SK-N-SH treated with all-trans-retinoic acid at 6 μM for 48 hours (cell line): ENCODE results near the gene ETV4.

Experiments
- ATAC-seq: fragments of 200-7000 bp; cut with Tn5 transposase; 3 replicates; pipeline ENCODE4 v1.9.1; 2020; ENCODE audit warnings: mild to moderate bottlenecking, moderate library complexity
- ARNTL ChIP-seq: fragments of 450-650 bp; formaldehyde crosslinking; IDR thresholded peaks from 2 replicates; pipeline ENCODE4 v1.5.0; 2020; ENCODE audit warnings: low read depth, mild to moderate bottlenecking, moderate library complexity, borderline replicate concordance
- BACH2 ChIP-seq: fragments of 250-450 bp; sonication (Bioruptor Pico); IDR thresholded peaks from 2 replicates; pipeline ENCODE4 v1.9.0; 2021; ENCODE audit warnings: mild to moderate bottlenecking, borderline replicate concordance
- CSDC2 ChIP-seq: fragments of 250-450 bp; sonication (Bioruptor Pico); IDR thresholded peaks from 2 replicates; pipeline ENCODE4 v1.5.0; 2020; ENCODE audit warnings: mild to moderate bottlenecking, moderate library complexity
- CSRNP3 ChIP-seq: fragments of 250-450 bp; sonication (Bioruptor Pico); IDR thresholded peaks from 2 replicates; pipeline ENCODE4 v1.5.1; 2021; ENCODE audit warnings: mild to moderate bottlenecking, moderate library complexity
- ISL1 ChIP-seq: fragments of 250-450 bp; sonication (Bioruptor Pico); IDR thresholded peaks from 2 replicates; pipeline ENCODE4 v2.1.2; 2022; ENCODE audit warnings: mild to moderate bottlenecking, moderate library complexity
- PPARA ChIP-seq: fragments of 250-450 bp; sonication (Bioruptor Pico); IDR thresholded peaks from 2 replicates; pipeline ENCODE4 v1.5.0; 2020; ENCODE audit warnings: mild to moderate bottlenecking, borderline replicate concordance
- RARB ChIP-seq: fragments of 250-450 bp; sonication (Bioruptor Pico); IDR thresholded peaks from 2 replicates; pipeline ENCODE4 v1.8.0; 2021; ENCODE audit warnings: mild to moderate bottlenecking, moderate library complexity
- SNAI2 ChIP-seq: fragments of 250-450 bp; sonication (Bioruptor Pico); IDR thresholded peaks from 2 replicates; pipeline ENCODE4 v1.5.0; 2020; ENCODE audit warnings: mild to moderate bottlenecking, moderate library complexity
- TCF4 ChIP-seq: fragments of 250-450 bp; sonication (Bioruptor Pico); IDR thresholded peaks from 2 replicates; pipeline ENCODE4 v1.8.0; 2021; ENCODE audit warnings: mild to moderate bottlenecking, moderate library complexity, borderline replicate concordance
- TOX ChIP-seq: fragments of 250-450 bp; sonication (Bioruptor Pico); IDR thresholded peaks from 2 replicates; pipeline ENCODE4 v1.8.0; 2021; ENCODE audit warnings: mild to moderate bottlenecking, moderate library complexity, borderline replicate concordance
- ZC3H10 ChIP-seq: fragments of 250-450 bp; sonication (Bioruptor Pico); IDR thresholded peaks from 2 replicates; pipeline ENCODE4 v1.5.1; 2021; ENCODE audit warnings: mild to moderate bottlenecking, moderate library complexity
- ZFP3 ChIP-seq: fragments of 250-450 bp; sonication (Bioruptor Pico); IDR thresholded peaks from 2 replicates; pipeline ENCODE4 v1.5.0; 2020; ENCODE audit warnings: mild to moderate bottlenecking, moderate library complexity
- ZFP30 ChIP-seq: fragments of 450-650 bp; formaldehyde crosslinking; IDR thresholded peaks from 2 replicates; pipeline ENCODE4 v1.5.0; 2022; ENCODE audit warnings: mild to moderate bottlenecking, moderate library complexity
- ZNF565 ChIP-seq: fragments of 450-650 bp; formaldehyde crosslinking; conservative IDR thresholded peaks from 2 replicates; pipeline ENCODE4 v1.5.0; 2020; ENCODE audit warnings: low read depth, mild to moderate bottlenecking, moderate library complexity
- ZNF70 ChIP-seq: fragments of 450-650 bp; formaldehyde crosslinking; IDR thresholded peaks from 2 replicates; pipeline ENCODE4 v1.5.0; 2020; ENCODE audit warnings: mild to moderate bottlenecking, moderate library complexity
- ZNF8 ChIP-seq: fragments of 450-650 bp; formaldehyde crosslinking; IDR thresholded peaks from 2 replicates; pipeline ENCODE4 v1.5.0; 2020; ENCODE audit warnings: mild to moderate bottlenecking, moderate library complexity
- TF ChIP-seq, protein P1 (sequence below): fragments of 250-450 bp; sonication (Bioruptor Pico); IDR thresholded peaks from 2 replicates; pipeline ENCODE4 v1.8.0; 2021; ENCODE audit warnings: low read depth, mild to moderate bottlenecking, moderate library complexity, borderline replicate concordance
- TF ChIP-seq, protein P2 (sequence below): fragments of 250-450 bp; sonication (Bioruptor Pico); IDR thresholded peaks from 2 replicates; pipeline ENCODE4 v1.5.1; 2020; ENCODE audit warnings: low read depth, mild to moderate bottlenecking, moderate library complexity
- TF ChIP-seq, protein P3 (sequence below): fragments of 250-450 bp; sonication (Bioruptor Pico); IDR thresholded peaks from 2 replicates; pipeline ENCODE4 v1.8.0; 2020; ENCODE audit warnings: mild to moderate bottlenecking, moderate library complexity, borderline replicate concordance

The ETV4 gene

GRCh38 chr17:43573579-43574321 lies 27.6 kb upstream of the ETV4 start:
- ATAC-seq: no peak
- TF ChIP-seq ZC3H10 (no peak), SNAI2 (no peak), ISL1 (CRISPR knock-in tag) (no peak), TCF4 (CRISPR knock-in tag) (no peak), ARNTL (CRISPR knock-in tag) (no peak), TOX (CRISPR knock-in tag) (no peak)
- TF ChIP-seq, protein P1, sequence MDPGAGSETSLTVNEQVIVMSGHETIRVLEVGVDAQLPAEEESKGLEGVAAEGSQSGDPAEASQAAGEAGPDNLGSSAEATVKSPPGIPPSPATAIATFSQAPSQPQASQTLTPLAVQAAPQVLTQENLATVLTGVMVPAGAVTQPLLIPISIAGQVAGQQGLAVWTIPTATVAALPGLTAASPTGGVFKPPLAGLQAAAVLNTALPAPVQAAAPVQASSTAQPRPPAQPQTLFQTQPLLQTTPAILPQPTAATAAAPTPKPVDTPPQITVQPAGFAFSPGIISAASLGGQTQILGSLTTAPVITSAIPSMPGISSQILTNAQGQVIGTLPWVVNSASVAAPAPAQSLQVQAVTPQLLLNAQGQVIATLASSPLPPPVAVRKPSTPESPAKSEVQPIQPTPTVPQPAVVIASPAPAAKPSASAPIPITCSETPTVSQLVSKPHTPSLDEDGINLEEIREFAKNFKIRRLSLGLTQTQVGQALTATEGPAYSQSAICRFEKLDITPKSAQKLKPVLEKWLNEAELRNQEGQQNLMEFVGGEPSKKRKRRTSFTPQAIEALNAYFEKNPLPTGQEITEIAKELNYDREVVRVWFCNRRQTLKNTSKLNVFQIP: no peak

DNA sequence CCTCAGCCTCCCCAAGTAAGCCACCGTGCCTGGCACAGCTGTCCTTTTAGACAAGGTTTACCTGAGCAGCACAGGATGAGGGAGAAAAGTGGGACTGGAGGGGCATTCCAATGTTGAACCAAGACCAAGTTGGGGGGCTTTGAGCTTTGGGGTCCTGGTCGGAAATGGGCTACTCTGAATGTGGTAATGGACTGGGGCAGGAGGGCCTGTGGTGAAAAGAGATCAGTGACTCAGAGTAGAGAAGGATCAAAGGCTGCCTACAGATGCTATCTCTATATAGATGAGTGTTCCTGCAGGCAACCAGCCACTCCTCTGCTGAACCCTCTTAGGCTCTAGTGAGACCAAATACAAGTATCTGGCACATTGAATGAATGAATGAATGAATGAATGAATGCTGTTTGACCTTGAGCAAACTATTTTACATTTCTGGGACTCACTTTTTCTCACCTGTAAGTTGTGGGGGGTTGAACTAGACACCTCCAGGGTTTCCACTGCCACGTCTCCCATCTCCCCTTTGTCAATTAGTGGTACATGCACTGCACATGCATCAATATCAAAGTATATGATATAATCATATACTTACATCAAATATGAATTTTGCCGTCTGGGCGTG lies 26.3 kb upstream of the ETV4 start:
- TF ChIP-seq ZNF8 (CRISPR knock-in tag): no peak
- no peak for TF ChIP-seq ZC3H10
- TF ChIP-seq PPARA (CRISPR knock-in tag): no peak
- TF ChIP-seq, protein P2, sequence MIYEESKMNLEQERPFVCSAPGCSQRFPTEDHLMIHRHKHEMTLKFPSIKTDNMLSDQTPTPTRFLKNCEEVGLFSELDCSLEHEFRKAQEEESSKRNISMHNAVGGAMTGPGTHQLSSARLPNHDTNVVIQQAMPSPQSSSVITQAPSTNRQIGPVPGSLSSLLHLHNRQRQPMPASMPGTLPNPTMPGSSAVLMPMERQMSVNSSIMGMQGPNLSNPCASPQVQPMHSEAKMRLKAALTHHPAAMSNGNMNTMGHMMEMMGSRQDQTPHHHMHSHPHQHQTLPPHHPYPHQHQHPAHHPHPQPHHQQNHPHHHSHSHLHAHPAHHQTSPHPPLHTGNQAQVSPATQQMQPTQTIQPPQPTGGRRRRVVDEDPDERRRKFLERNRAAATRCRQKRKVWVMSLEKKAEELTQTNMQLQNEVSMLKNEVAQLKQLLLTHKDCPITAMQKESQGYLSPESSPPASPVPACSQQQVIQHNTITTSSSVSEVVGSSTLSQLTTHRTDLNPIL (CRISPR knock-in tag): no peak
- TF ChIP-seq, protein P1: no peak
- TF ChIP-seq, protein P3, sequence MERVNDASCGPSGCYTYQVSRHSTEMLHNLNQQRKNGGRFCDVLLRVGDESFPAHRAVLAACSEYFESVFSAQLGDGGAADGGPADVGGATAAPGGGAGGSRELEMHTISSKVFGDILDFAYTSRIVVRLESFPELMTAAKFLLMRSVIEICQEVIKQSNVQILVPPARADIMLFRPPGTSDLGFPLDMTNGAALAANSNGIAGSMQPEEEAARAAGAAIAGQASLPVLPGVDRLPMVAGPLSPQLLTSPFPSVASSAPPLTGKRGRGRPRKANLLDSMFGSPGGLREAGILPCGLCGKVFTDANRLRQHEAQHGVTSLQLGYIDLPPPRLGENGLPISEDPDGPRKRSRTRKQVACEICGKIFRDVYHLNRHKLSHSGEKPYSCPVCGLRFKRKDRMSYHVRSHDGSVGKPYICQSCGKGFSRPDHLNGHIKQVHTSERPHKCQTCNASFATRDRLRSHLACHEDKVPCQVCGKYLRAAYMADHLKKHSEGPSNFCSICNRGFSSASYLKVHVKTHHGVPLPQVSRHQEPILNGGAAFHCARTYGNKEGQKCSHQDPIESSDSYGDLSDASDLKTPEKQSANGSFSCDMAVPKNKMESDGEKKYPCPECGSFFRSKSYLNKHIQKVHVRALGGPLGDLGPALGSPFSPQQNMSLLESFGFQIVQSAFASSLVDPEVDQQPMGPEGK (CRISPR knock-in tag): no peak
- no peak for TF ChIP-seq CSRNP3
- no peak for TF ChIP-seq ARNTL (CRISPR knock-in tag)
- no peak for TF ChIP-seq ZNF565 (CRISPR knock-in tag)
- no peak for TF ChIP-seq ZFP3 (CRISPR knock-in tag)
- TF ChIP-seq BACH2 (CRISPR knock-in tag): no peak
- no peak for TF ChIP-seq TCF4 (CRISPR knock-in tag)
- TF ChIP-seq SNAI2: no peak
- no peak for ATAC-seq

DNA sequence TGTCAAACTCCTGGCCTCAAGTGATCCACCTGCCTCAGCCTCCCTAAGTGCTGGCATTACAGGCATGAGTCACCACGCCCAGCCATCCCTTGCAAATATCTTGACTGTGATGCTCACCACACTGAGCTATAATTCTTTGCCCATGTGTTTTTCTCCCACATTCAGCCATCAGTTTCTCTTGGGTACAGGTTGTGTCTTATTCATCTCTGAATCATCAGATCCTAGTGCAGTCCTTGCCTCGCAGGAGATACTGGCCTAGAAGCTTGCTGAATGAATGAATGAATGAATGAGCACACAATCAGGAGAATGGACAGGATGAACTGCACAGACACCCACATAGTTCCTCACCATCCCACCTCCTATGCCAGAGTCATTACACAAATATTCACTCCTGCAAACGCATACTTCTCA lies 24.4 kb upstream of the ETV4 start:
- TF ChIP-seq, protein P1: no peak
- no peak for TF ChIP-seq ZNF8 (CRISPR knock-in tag)
- TF ChIP-seq TOX (CRISPR knock-in tag): no peak
- no peak for TF ChIP-seq TCF4 (CRISPR knock-in tag)
- TF ChIP-seq ZNF565 (CRISPR knock-in tag): no peak
- no peak for TF ChIP-seq RARB (CRISPR knock-in tag)
- TF ChIP-seq PPARA (CRISPR knock-in tag): no peak
- no peak for TF ChIP-seq CSRNP3
- TF ChIP-seq, protein P3 (CRISPR knock-in tag): no peak
- no peak for TF ChIP-seq ZFP30 (CRISPR knock-in tag)
- TF ChIP-seq CSDC2: no peak
- TF ChIP-seq ZNF70 (CRISPR knock-in tag): no peak
- TF ChIP-seq, all 23 proteins: peak for 0
- peak; percentile 83 for ATAC-seq
